NCI-H226 (cell line): ENCODE data around the gene CROCC2.

Source experiments
- DNase-seq: peaks from one replicate; pipeline ENCODE4 v3.0.0-alpha.2; 2015

CROCC2 gene

DNA sequence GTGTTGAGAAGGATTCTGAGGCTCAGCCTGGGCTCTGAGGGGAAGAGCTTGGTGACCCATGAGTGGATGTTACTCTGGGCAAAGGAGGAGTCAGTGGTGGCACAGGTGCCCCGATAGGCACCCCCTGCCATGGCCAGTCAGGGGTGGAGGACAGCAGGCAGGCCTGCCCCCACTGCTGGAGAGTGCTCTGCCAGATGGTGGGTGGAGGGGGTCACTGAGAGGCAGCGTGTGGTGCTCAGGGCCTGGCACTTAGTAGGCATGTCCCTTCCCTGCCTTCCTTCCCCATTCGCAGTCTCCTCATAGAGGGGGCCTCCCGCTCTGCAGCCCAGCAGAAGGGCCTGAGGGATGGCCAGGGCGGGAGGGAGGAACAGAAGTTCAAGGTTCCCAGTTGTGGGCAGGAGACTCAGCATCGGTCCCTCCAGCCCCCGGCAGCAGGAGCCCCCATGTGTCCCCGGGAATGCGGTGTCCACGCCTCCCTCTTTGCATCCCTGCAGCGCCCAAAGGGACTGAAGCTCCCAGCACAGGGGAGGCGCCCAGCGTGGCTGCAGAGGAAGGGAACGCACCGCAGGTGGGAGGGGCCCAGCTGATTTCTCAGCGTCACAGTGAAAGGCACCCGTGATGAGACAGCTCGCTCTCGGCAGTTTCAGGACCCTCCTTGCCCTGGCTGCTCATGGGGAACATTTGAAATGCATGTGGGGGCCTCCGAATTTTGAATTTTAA is 86.6 kb downstream of the CROCC2 start:
- no peak for DNase-seq

GRCh38 chr2:240993446-240994170 is 87.5 kb downstream of the CROCC2 start:
- DNase-seq = no peak

GRCh38 chr2:240994171-240994896 is 88.2 kb downstream of the CROCC2 start:
- DNase-seq = no peak

DNA sequence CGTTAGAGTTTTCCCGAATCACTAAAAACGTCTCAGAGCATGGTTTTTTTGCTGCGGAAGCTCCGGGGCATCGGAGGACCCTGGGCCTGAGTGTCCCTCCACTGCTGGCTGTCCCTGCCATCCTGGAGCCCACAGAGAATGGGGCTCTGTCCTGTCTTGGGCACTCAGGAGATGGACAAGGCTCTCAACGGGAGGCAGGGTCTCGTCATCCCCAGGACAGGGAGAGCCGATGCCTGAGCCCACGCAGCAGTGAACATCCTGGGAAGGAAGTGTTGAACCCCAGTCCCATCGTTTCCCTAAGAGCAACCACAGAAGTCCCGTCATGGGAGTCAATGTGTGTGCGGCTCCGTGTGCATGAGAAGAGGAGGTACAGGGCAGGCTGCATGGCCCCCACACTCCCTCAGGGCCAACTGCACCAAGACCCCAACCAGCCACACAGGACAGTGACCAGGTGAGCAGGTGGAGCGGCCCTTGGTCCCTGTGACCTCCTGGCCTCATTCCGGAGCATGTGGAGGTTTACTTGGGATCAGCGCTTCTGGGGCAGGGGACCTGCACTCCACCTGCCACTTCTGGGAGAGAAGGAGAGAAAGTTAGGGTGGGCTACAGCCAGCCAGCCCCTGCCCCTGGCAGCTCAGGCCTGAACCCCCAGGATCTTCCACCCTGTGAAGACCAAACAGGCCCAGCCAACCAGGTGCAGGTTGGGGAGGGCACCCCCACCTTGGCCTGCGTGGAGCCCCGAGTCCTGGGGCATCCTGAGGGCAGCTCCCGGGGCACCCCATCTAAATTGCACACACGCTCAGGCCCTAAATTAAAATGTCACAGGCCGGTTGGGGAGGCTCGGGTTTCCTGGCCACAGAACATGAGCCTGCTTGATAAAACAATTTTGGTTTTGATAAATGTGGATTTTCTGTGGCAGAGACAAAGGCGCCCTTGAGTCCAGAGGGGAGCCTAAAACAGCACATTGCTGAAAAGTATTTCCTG is 89.2 kb downstream of the CROCC2 start:
- DNase-seq = no peak

- DNase-seq = no peak
These were observed 90.2 kb downstream of the CROCC2 start for GRCh38 chr2:240996161-240996833.

GRCh38 chr2:240996834-240997140 is 90.7 kb downstream of the CROCC2 start:
- no peak for DNase-seq

DNA sequence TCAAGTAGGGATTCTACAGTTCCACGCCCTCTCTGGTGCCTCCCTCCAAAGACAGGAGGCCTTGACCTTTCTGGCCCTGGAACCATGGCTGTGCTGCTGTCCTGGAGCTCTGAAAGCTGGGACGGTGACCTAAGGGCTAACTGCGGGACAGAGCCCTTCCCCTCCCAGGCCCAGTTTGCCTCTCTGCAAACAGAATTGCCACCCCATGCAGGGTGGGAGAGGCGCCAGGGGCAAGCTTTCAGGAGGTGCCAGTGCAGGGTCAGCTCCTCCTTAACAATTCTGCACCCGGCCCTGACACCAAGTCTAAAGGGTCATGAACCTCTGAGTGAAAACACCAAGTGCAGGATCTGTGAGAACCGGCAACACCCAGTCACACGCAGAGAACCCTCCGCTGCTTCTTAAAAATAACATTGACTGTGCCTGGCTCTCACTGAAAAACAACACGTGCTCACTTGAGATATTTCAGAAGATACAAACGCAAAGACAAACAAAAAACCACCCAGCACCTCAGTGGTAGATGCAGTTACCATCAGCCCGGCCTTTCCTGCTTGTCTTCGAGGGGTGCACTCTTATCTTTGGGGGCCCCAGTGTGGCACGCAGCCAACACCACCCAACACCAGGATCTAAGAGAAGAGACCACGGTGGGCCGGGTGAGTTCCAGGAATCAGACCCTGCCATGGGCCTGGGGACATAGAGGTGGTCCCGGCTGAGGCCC is 91.2 kb downstream of the CROCC2 start:
- DNase-seq = no peak

GRCh38 chr2:240997856-240998705 is 91.9 kb downstream of the CROCC2 start, which contains the start of gene SNED1:
TSS of gene SNED1 (plus strand) at chr2:240998618. CDS start at chr2:240998838, 220 bp downstream.
- peak; percentile 57 for DNase-seq

DNA sequence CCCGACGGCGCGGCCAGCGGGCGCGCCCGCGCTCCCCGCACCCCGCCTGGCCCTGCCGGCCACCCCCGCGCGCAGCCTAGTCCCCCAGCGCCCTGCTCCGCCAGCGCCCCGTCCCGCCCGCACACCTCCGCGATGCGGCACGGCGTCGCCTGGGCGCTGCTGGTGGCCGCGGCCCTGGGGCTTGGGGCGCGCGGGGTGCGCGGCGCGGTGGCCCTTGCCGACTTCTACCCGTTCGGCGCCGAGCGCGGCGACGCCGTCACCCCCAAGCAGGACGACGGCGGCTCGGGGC is 92.5 kb downstream of the CROCC2 start:
- DNase-seq = no peak

DNA sequence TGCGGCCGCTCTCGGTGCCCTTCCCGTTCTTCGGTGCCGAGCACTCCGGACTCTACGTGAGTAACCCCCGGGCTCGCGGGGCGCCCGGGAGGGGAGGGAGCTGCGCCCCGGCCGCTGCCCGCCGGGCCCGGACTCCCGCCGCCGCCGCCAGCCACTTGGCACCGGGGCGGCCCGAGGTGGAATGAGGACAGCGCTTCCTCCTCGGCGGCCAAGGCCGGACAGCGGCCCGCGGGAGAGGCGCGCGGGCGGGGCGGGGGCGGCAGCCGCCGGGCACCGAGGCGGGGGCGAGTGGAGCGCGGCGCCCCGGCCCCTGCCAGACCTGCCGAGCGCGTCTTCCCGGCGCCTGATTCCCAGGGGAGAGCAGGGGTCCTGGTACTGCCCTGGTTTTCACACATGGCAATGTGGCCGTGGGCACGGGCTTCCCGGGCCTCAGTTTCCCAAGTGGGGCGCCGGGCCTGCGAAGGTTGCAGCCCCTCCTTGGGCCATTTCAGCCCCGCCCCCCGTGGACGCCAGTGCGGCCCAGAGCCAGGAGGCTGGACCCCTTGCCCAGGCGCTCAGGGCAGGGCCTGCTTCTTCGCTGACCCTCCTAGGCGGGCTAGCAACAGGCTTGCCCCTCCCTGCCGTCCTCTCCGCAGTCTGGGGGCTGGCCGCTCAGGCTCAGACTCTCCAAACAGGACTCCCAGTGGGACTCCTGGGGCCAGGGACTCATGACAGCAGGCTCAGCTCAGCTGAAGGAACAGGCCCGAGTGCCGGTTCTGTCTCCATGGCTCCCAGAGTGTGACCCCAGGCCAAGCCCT is 93.1 kb downstream of the CROCC2 start:
- DNase-seq = no peak

DNA sequence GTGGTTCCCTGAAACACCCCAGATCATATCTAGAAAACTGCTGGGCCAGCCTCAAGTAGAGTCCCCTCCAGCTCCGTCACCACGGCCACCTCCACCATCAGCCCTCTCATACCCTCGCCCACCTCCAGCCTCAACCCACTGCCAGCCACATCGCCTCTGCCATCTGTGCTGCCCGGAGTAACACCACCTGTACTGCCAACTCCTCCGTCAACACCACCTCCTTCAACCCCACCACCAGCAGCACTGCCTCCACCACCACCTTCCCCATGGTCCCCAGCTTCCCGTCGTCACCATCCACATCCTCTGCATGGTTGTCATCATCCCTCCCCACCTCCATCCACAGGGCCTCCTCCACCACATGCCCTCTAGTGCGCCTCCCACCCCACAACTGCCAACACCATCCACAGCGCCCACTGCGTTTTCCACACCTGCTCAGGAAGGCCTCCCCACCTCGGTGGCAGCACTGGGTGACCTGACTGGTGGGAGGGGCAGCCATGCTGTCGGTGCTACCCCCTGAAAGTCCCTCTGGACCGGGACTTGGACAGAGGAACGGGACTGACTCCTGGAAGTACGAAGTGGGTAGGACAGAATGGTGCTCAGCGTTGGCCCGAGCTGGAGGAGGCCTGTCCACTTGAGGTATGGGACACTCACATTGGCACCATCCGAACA is 93.9 kb downstream of the CROCC2 start:
- DNase-seq = no peak

DNA sequence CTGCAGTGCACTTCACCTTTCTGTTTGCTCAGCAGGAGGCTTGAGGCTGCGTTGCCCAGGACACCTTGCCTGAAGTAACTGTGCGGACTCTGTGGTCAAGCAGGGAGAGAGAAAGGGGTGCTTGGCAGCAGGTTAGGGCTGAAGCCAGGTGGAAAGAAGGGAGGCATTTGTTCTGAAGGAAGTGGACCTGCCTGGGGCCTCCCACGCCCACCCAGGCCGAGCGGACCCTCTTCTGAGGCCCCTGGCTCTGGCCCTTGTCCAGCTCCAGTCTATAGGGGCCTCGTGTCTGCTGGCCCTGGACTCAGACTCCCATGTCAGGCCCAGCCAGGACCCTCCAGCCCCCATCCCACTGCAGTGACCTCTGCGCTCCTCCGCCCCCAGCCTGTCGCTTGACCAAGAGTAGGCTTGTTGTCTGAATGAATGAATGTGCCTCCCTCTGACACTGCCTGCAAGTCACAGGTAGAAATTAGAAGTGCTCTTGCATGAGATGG is 94.7 kb downstream of the CROCC2 start:
- DNase-seq = no peak

- no peak for DNase-seq
These were observed 95.5 kb downstream of the CROCC2 start for GRCh38 chr2:241001413-241002274.

GRCh38 chr2:241002275-241003046 is 96.3 kb downstream of the CROCC2 start:
- no peak for DNase-seq

DNA sequence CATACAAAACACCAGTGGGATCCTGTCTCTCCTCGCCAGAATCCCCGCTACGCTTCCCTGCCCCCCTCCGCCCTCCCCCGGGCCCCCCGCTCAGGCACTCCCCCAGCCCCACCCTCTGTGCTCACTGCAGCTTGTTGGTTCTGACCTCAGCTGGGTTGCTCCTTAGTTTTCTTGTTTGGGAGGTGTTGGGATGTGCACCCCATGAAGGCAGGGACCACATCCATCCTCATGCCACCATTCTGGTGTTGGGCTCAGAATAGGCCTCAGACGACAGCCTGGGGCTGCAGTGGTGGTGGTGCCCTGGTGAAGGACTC is 96.9 kb downstream of the CROCC2 start:
- DNase-seq = no peak

DNA sequence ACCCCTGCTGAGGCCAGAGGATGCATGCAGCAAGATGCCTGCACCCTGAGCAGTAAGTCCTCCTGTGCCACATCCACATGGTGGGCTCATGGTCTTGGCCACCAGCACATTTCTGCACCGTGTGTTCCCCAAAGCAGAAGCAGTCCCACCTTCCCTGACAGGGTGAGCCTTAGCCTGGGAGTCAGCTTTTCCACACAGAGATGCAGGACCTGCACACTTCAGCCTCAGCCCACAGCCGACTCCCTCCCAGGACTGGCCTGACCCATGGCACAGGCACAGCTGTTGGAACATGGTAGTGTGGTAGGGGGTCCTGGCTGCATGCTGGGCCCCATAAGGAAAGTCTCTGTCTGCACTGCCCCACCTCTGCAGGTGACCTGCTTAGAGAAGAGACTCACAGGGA is 97.2 kb downstream of the CROCC2 start:
- no peak for DNase-seq

GRCh38 chr2:241003830-241004564 is 97.9 kb downstream of the CROCC2 start:
- no peak for DNase-seq
